IMR-90 (cell line): ENCODE results near the gene NHLRC1.
A peak's percentile ranks its signal among the peaks of the same experiment; 100 is the strongest.

Experiments used
- BHLHE40 ChIP-seq: fragments of 150-350 bp; IDR thresholded peaks from 2 replicates; pipeline ENCODE4 v1.6.1; 2016; ENCODE audit warnings: mild to moderate bottlenecking, low read depth, low read length
- CHD1 ChIP-seq: IDR thresholded peaks from 2 replicates; pipeline ENCODE4 v1.6.1; 2012; ENCODE audit warnings: low read depth, low read length, improper control_type of control experiment
- FOS ChIP-seq: fragments of 150-350 bp; IDR thresholded peaks from 2 replicates; pipeline ENCODE4 v1.6.1; 2016; ENCODE audit warnings: low read depth, low read length
- MAFK ChIP-seq: IDR thresholded peaks from 2 replicates; pipeline ENCODE4 v1.6.1; 2012; ENCODE audit warnings: low read depth, low read length, improper control_type of control experiment
- MAZ ChIP-seq: IDR thresholded peaks from 2 replicates; pipeline ENCODE4 v1.6.1; 2012; ENCODE audit warnings: low read depth, mild to moderate bottlenecking, low read length, improper control_type of control experiment, moderate library complexity, borderline replicate concordance
- NFE2L2 ChIP-seq: fragments of 150-350 bp; IDR thresholded peaks from 2 replicates; pipeline ENCODE4 v1.6.1; 2016; ENCODE audit warnings: low read depth, mild to moderate bottlenecking, low read length
- POLR2A ChIP-seq: IDR thresholded peaks from 2 replicates; pipeline ENCODE4 v1.6.1; 2012; ENCODE audit warnings: mild to moderate bottlenecking, low read depth, low read length
- RAD21 ChIP-seq: IDR thresholded peaks from 2 replicates; pipeline ENCODE4 v1.6.1; 2012; ENCODE audit warnings: low read length, improper control_type of control experiment
- RCOR1 ChIP-seq: IDR thresholded peaks from 2 replicates; pipeline ENCODE4 v1.6.1; 2012; ENCODE audit warnings: mild to moderate bottlenecking, low read length, improper control_type of control experiment; ENCODE audit not compliant: insufficient replicate concordance
- RFX5 ChIP-seq: IDR thresholded peaks from 2 replicates; pipeline ENCODE4 v1.8.0; 2012; ENCODE audit warnings: low read depth, mild to moderate bottlenecking, low read length, moderate library complexity
- SMC3 ChIP-seq: fragments of 150-350 bp; IDR thresholded peaks from 2 replicates; pipeline ENCODE4 v1.6.1; 2016; ENCODE audit warnings: low read depth, mild to moderate bottlenecking, antibody characterized with exemption, low read length, moderate library complexity
- TF ChIP-seq, protein P1 (sequence below): conservative IDR thresholded peaks from 2 replicates; pipeline ENCODE4 v1.5.1; 2012; ENCODE audit warnings: mild to moderate bottlenecking, low read depth, low read length, improper control_type of control experiment
- TF ChIP-seq, protein P2 (sequence below): fragments of 150-350 bp; IDR thresholded peaks from 2 replicates; pipeline ENCODE4 v1.6.1; 2017; ENCODE audit warnings: mild to moderate bottlenecking, antibody characterized with exemption, low read length, low read depth
- TF ChIP-seq, protein P3 (sequence below): fragments of 150-350 bp; IDR thresholded peaks from 2 replicates; pipeline ENCODE4 v1.6.1; 2016; ENCODE audit warnings: low read depth, mild to moderate bottlenecking, low read length, moderate library complexity, borderline replicate concordance

DNA sequence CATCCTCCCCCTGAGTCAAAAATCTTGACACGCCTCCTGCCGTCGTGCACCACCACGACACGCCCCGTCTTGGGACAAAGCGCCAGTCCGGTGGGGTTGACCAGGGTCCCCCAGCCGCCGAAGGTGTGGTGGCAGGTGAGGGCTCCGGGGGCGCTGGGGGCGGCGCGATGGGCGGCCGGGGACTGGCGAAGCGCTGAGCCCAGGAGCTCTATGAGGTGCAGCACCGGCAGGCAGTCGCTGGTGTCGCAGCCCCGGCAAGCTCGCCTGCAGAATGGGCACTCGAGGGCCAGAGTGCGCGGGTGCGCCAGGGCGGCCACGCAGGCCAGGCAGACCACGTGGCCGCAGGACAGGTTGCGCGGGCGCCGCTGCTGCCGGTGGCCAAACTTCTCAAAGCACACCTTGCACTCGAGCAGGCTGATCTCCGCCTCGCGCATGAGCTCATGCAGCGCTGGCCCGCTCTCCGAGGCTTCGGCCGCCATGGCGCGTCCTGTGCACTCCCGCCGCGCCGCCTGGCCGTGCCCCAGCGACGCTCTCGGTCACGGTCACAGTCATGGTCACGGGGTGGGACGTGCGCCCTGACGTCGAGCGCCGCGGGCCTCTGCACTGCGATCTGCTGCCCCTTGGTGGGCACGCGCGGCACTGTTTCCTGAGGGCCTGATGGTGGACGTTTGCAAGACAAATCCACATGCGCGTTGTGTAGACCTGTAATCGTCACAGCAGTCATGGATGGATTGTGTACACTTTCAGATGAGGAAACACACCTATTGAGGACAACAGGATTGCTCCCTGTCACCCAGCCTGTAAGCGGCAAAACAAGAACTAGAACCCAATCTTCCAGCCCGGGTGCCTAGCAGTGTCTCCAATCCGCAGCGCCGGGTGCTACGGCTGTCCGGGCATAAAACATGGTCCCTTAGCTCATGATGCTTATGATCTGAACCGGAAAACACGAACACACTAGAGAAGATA lies at the start of gene NHLRC1:
- TF ChIP-seq, protein P1, sequence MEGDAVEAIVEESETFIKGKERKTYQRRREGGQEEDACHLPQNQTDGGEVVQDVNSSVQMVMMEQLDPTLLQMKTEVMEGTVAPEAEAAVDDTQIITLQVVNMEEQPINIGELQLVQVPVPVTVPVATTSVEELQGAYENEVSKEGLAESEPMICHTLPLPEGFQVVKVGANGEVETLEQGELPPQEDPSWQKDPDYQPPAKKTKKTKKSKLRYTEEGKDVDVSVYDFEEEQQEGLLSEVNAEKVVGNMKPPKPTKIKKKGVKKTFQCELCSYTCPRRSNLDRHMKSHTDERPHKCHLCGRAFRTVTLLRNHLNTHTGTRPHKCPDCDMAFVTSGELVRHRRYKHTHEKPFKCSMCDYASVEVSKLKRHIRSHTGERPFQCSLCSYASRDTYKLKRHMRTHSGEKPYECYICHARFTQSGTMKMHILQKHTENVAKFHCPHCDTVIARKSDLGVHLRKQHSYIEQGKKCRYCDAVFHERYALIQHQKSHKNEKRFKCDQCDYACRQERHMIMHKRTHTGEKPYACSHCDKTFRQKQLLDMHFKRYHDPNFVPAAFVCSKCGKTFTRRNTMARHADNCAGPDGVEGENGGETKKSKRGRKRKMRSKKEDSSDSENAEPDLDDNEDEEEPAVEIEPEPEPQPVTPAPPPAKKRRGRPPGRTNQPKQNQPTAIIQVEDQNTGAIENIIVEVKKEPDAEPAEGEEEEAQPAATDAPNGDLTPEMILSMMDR: peak; percentile 93
- TF ChIP-seq POLR2A: no peak
- peak; percentile 94 for TF ChIP-seq SMC3
- 0 out of 2 replicates have a peak, but pooled peaks have one; percentile 11 for TF ChIP-seq MAZ
- TF ChIP-seq MAFK: no peak
- TF ChIP-seq RAD21: peak; percentile 93
- TF ChIP-seq CHD1: no peak
- peak; percentile 16; the same call in 1 of the 2 replicates for TF ChIP-seq NFE2L2
- TF ChIP-seq, protein P2, sequence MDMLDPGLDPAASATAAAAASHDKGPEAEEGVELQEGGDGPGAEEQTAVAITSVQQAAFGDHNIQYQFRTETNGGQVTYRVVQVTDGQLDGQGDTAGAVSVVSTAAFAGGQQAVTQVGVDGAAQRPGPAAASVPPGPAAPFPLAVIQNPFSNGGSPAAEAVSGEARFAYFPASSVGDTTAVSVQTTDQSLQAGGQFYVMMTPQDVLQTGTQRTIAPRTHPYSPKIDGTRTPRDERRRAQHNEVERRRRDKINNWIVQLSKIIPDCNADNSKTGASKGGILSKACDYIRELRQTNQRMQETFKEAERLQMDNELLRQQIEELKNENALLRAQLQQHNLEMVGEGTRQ: peak; percentile 90
- TF ChIP-seq, protein P3, sequence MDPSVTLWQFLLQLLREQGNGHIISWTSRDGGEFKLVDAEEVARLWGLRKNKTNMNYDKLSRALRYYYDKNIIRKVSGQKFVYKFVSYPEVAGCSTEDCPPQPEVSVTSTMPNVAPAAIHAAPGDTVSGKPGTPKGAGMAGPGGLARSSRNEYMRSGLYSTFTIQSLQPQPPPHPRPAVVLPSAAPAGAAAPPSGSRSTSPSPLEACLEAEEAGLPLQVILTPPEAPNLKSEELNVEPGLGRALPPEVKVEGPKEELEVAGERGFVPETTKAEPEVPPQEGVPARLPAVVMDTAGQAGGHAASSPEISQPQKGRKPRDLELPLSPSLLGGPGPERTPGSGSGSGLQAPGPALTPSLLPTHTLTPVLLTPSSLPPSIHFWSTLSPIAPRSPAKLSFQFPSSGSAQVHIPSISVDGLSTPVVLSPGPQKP: no peak
- peak; percentile 26 for TF ChIP-seq RCOR1
- TF ChIP-seq FOS: peak; percentile 36
- peak; percentile 83 for TF ChIP-seq BHLHE40
- TF ChIP-seq RFX5: no peak
